Spleen (tissue), 7 donors: ENCODE measurements around the gene EPN2.

Source experiments
- POLR2A ChIP-seq, 3 donors: fragments of 450-650 bp; IDR thresholded peaks; one replicate each; pipeline ENCODE4 v1.5.1; 2017; ENCODE audit warnings: antibody characterized with exemption in 3 of 3, mild to moderate bottlenecking in 1 of 3
- TF ChIP-seq, protein P1 (sequence below), 11 experiments: fragments of 200-600 bp in 7 of 11; fragments of 450-650 bp in 4 of 11; sonication (generic) in 4 of 11; IDR thresholded peaks in 8 of 11; conservative IDR thresholded peaks in 3 of 11; 1 replicate in 7 of 11; 2 replicates in 4 of 11; pipeline versions ENCODE4 v1.4.0 to v1.8.0; 2016 to 2021; ENCODE audit warnings: antibody characterized with exemption in 11 of 11, inconsistent platforms in 4 of 11, mild to moderate bottlenecking in 1 of 11
- donor health status: DM: no; HTN: no; CAD: no; lungs with moderate emphysema.
- donor health status: DM: no; HTN: no; CAD: no.
- donor health status: DM: no; HTN: no; CAD: no.

DNA sequence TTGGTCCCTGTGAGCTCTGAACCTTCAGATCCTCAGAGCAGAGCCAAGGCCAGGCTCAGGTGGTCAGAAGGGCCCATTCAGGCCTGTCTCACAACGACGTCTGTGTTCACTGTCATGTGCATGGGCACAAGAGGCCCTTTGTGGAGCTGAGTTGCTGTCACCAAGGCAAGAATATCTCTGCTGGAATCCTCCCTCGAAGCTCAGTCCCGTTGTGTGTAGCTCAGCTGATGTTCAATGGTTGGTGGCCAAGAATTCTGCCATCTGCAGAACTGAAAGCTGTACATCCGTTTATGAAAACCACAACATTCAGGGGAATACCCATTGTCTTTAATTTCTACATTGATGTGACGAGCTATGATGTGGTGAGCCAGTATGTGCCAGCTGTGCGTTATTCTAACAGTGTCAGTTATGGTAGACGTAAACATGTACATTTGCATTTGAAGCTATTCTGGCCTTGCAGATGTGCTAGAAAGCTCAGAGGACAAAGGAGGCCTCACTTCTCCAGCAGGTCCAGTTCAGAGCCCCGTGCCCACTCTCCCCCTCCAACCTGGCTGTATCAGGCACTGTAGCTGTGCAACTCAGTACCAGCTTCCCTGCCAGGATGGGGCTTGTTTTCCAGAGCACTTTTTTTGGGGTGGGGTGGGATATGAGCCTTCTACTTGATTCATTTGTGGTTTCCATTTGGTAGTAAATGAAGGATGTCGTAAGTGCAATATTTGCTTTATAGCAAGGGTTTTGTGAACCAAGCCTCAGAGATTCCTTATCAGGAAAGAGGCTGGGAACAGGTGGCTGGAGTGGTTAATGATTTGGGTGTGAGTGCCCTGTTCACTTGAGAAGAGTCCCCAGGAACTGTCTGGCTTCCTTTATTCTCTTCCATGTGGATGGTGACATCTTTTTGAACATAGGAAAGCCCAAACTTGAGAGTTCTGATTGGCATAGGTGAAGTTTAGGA is 69.3 kb downstream of the EPN2 start:
- TF ChIP-seq, protein P1, sequence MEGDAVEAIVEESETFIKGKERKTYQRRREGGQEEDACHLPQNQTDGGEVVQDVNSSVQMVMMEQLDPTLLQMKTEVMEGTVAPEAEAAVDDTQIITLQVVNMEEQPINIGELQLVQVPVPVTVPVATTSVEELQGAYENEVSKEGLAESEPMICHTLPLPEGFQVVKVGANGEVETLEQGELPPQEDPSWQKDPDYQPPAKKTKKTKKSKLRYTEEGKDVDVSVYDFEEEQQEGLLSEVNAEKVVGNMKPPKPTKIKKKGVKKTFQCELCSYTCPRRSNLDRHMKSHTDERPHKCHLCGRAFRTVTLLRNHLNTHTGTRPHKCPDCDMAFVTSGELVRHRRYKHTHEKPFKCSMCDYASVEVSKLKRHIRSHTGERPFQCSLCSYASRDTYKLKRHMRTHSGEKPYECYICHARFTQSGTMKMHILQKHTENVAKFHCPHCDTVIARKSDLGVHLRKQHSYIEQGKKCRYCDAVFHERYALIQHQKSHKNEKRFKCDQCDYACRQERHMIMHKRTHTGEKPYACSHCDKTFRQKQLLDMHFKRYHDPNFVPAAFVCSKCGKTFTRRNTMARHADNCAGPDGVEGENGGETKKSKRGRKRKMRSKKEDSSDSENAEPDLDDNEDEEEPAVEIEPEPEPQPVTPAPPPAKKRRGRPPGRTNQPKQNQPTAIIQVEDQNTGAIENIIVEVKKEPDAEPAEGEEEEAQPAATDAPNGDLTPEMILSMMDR (IDR thresholded peaks at IDR 0.05 in 8 of 11, conservative IDR thresholded peaks at IDR 0.05 in 3 of 11), result no peak
- no peak for TF ChIP-seq POLR2A (IDR thresholded peaks at IDR 0.05)
